ENCODE results near the gene CFDP1. TPM values are rescaled to one million over a fixed set of nuclear protein-coding genes. Genes with fewer than 3 reads are reported as not detected.

CFDP1 gene
- total RNA-seq, 4 donors from 2014 or later = 51.2 to 318 (median 145) TPM

GRCh38 chr16:75246504-75247205 lies 186.6 kb downstream of the CFDP1 start:
- intact Hi-C loops (cut with DNase I; ENCODE audit: low total_unique reads) = no loop called here
- no peak for TF ChIP-seq POLR2A (IDR thresholded peaks at IDR 0.05)
- no peak for TF ChIP-seq POLR2AphosphoS5 (IDR thresholded peaks at IDR 0.05)
- TF ChIP-seq CTCF (IDR thresholded peaks at IDR 0.05) = no peak
- no peak for TF ChIP-seq EP300 (IDR thresholded peaks at IDR 0.05; ENCODE audit: low read depth)
- Histone ChIP-seq H3K27me3 (no peaks in the 10 kb centered on the region), H3K36me3 (peaks cover 0 to 8% (median 0%) of the 10 kb centered on the region in 4 donors), H3K27ac (peak overlapping the region; percentile 94 to 97 (median 96)), H3K4me1 (peaks cover 58 to 78% (median 68%) of the 10 kb centered on the region in 4 donors), H3K4me3 (no peak overlapping the region), H3K9me3 (no peaks in the 10 kb centered on the region)
- in situ Hi-C loops (cut with MboI; ENCODE audit: low pct_ligation_motif_present in 1 of 4, low pct_unique_long_range_greater_than_20kb in 1 of 4, low sequenced_read_pairs in 3 of 4) = loop anchor here in 1 of 4 donors (10.0 kb wide), 1 partner anchor 138 kb away; no protein-coding TSS in a partner anchor
- DNase-seq = no peak
- WGBS, 2 donors (ENCODE audit: low coverage in 1 of 2) = 89% methylated on average over 12 of the region's 12 CpGs; no CpG with 5 or more reads in 1 of the 2 donors

- no peaks in the 10 kb centered on the region for H3K9me3 ChIP-seq
- no peak overlapping the region for H3K4me3 ChIP-seq
- peak overlapping the region; percentile 94 to 97 (median 96) for H3K27ac ChIP-seq
- DNase-seq = peak; percentile 74
- WGBS, 2 donors (ENCODE audit: low coverage in 1 of 2) = 34% methylated on average over 25 of the region's 25 CpGs; no CpG with 5 or more reads in 1 of the 2 donors
- peaks cover 0 to 8% (median 0%) of the 10 kb centered on the region in 4 donors for H3K36me3 ChIP-seq
- H3K27me3 ChIP-seq = no peaks in the 10 kb centered on the region
- H3K4me1 ChIP-seq = peaks cover 58 to 66% (median 63%) of the 10 kb centered on the region in 4 donors
- intact Hi-C loops (cut with DNase I; ENCODE audit: low total_unique reads) = no loop called here
- no peak for TF ChIP-seq EP300 (IDR thresholded peaks at IDR 0.05; ENCODE audit: low read depth)
- TF ChIP-seq POLR2AphosphoS5 (IDR thresholded peaks at IDR 0.05) = peak in 2 of 3 donors; percentile 45 to 66
- no peak for TF ChIP-seq CTCF (IDR thresholded peaks at IDR 0.05)
- peak; percentile 11 for TF ChIP-seq POLR2A (IDR thresholded peaks at IDR 0.05)
- in situ Hi-C loops (cut with MboI; ENCODE audit: low pct_ligation_motif_present in 1 of 4, low pct_unique_long_range_greater_than_20kb in 1 of 4, low sequenced_read_pairs in 3 of 4) = loop anchor here in 1 of 4 donors (10.0 kb wide), 1 partner anchor 140 kb away; no protein-coding TSS in a partner anchor
Measured at GRCh38 chr16:75244844-75245758, 188.2 kb downstream of the CFDP1 start.

- no peak overlapping the region for H3K4me3 ChIP-seq
- H3K9me3 ChIP-seq = no peaks in the 10 kb centered on the region
- peaks cover 0 to 8% (median 0%) of the 10 kb centered on the region in 4 donors for H3K36me3 ChIP-seq
- no peaks in the 10 kb centered on the region for H3K27me3 ChIP-seq
- peaks cover 55 to 62% (median 60%) of the 10 kb centered on the region in 4 donors for H3K4me1 ChIP-seq
- DNase-seq = peak; percentile 63
- intact Hi-C loops (cut with DNase I; ENCODE audit: low total_unique reads) (no loop called here), in situ Hi-C loops (cut with MboI; ENCODE audit: low pct_ligation_motif_present in 1 of 4, low pct_unique_long_range_greater_than_20kb in 1 of 4, low sequenced_read_pairs in 3 of 4) (loop anchor here in 1 of 4 donors (10.0 kb wide), 1 partner anchor 140 kb away; no protein-coding TSS in a partner anchor)
- TF ChIP-seq POLR2A (IDR thresholded peaks at IDR 0.05) = no peak
- TF ChIP-seq EP300 (IDR thresholded peaks at IDR 0.05; ENCODE audit: low read depth) = no peak
- TF ChIP-seq CTCF (IDR thresholded peaks at IDR 0.05) = no peak
- no peak for TF ChIP-seq POLR2AphosphoS5 (IDR thresholded peaks at IDR 0.05)
- peak overlapping the region; percentile 94 to 97 (median 96) for H3K27ac ChIP-seq
- WGBS, 2 donors (ENCODE audit: low coverage in 1 of 2) = 50 to 56% methylated on average over 2 to 7 of the region's 7 CpGs
Measured at GRCh38 chr16:75244225-75244809, 189.0 kb downstream of the CFDP1 start.

Small RNAs within 50 kb of the gene (small RNA-seq; reads per million reads assigned to genes)
- 0 reads per million in 4 donors for gene RF00598
- gene RNU6-758P = 0 reads per million in 4 donors

Other genes with a start within 250 kb of the CFDP1 start
- not detected for gene CTRB2, start 226.3 kb downstream of the CFDP1 start, total RNA-seq
- gene CTRB1, start 214.5 kb downstream of the CFDP1 start, total RNA-seq = not detected
- 100 to 1,000 TPM; 125 to 201 (median 154) TPM for gene BCAR1, start 181.9 kb downstream of the CFDP1 start, total RNA-seq
- gene TMEM170A, start 31.2 kb upstream of the CFDP1 start, total RNA-seq = 10 to 100 TPM; 16.5 to 96.7 (median 49.2) TPM
- 1 to 10 TPM; 1.7 to 3.7 (median 2.9) TPM for gene CHST6, start 61.9 kb upstream of the CFDP1 start, total RNA-seq
- 10 to 100 TPM; 17.6 to 52.0 (median 33.8) TPM for gene CHST5, start 102.6 kb upstream of the CFDP1 start, total RNA-seq
- gene TMEM231, start 122.7 kb upstream of the CFDP1 start, total RNA-seq = 10 to 100 TPM in 1 of 4 donors, 1 to 10 TPM in 3; 1.5 to 12.5 (median 5.3) TPM
- 100 to 1,000 TPM in 1 of 4 donors, 10 to 100 TPM in 3; 40.0 to 128 (median 81.3) TPM for gene GABARAPL2, start 132.9 kb upstream of the CFDP1 start, total RNA-seq
- gene ADAT1, start 189.8 kb upstream of the CFDP1 start, total RNA-seq = 10 to 100 TPM; 14.1 to 94.3 (median 49.1) TPM
- gene KARS1, start 214.2 kb upstream of the CFDP1 start, total RNA-seq = 10 to 100 TPM; 15.3 to 86.5 (median 76.4) TPM
- 10 to 100 TPM; 20.9 to 50.0 (median 36.3) TPM for gene TERF2IP, start 214.3 kb upstream of the CFDP1 start, total RNA-seq
- gene CPHXL2, start 243.5 kb upstream of the CFDP1 start, total RNA-seq = not detected